Ishikawa (cell line): ENCODE measurements around the gene THEM5.

Experiments
- CEBPB ChIP-seq: IDR thresholded peaks from 2 replicates; pipeline ENCODE4 v1.6.1; 2012
- CREB1 ChIP-seq: IDR thresholded peaks from 2 replicates; pipeline ENCODE4 v1.6.1; 2012; ENCODE audit warnings: low read depth
- EP300 ChIP-seq: IDR thresholded peaks from 2 replicates; pipeline ENCODE4 v1.6.1; 2012; ENCODE audit warnings: borderline replicate concordance
- NFIC ChIP-seq: IDR thresholded peaks from 2 replicates; pipeline ENCODE4 v1.6.1; 2012
- RAD21 ChIP-seq: IDR thresholded peaks from 2 replicates; pipeline ENCODE4 v1.6.1; 2012; ENCODE audit warnings: low read depth
- TAF1 ChIP-seq: IDR thresholded peaks from 2 replicates; pipeline ENCODE4 v1.6.1; 2012; ENCODE audit warnings: low read depth, mild to moderate bottlenecking
- TCF12 ChIP-seq: IDR thresholded peaks from 2 replicates; pipeline ENCODE4 v1.6.1; 2012; ENCODE audit warnings: low read depth
- TEAD4 ChIP-seq: IDR thresholded peaks from 2 replicates; pipeline ENCODE4 v1.6.1; 2012
- YY1 ChIP-seq: IDR thresholded peaks from 2 replicates; pipeline ENCODE4 v1.6.1; 2012; ENCODE audit warnings: low read depth
- ZBTB7A ChIP-seq: IDR thresholded peaks from 2 replicates; pipeline ENCODE4 v1.6.1; 2012; ENCODE audit warnings: low read depth
- TF ChIP-seq, protein P1 (sequence below): IDR thresholded peaks from 2 replicates; pipeline ENCODE4 v1.6.1; 2012; ENCODE audit warnings: low read depth, mild to moderate bottlenecking
- TF ChIP-seq, protein P2 (sequence below): IDR thresholded peaks from 2 replicates; pipeline ENCODE4 v1.6.1; 2012
- TF ChIP-seq, protein P3 (sequence below): IDR thresholded peaks from 2 replicates; pipeline ENCODE4 v1.6.1; 2012

DNA sequence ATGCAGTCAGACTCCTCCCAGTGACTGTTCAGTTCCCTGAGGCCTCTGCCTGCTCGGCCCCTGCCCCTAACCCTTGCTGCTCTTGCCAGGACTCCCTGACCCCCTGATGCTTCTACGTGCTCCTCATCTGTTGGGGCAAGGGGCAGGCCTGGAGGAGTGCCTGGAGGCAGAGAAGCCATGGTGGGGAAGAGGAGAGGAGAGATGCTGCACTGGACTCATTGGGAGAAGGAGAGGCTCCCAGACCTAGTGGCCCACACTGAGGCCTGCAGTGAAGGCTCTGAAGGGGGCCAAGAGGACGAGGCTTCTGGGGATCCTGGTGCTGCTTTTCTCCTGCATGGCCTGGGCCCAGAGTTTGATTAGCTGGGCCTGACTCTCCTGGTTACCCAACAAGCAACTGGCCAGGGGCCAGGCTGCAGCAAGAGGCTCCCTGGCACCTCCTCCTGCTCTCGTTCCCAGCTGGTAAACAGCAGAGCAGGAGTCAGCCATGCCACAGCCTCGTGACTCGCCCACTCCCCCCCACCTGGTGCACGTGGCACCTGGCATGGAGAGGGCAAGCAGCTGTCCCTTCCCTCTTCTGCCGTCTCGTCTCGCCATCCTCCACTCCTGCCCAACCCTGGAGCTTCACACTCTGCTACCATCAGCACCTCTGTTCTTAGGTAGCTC, 21.1 kb downstream of the THEM5 start:
- TF ChIP-seq RAD21 (no peak), TEAD4 (no peak), ZBTB7A (no peak), NFIC (peak; percentile 82), TAF1 (no peak), EP300 (no peak), CREB1 (no peak), YY1 (peak; percentile 58; the same call in 1 of the 2 replicates), CEBPB (peak; percentile 74), TCF12 (0 out of 2 replicates have a peak, but pooled peaks have one; percentile 40)
- TF ChIP-seq, protein P1, sequence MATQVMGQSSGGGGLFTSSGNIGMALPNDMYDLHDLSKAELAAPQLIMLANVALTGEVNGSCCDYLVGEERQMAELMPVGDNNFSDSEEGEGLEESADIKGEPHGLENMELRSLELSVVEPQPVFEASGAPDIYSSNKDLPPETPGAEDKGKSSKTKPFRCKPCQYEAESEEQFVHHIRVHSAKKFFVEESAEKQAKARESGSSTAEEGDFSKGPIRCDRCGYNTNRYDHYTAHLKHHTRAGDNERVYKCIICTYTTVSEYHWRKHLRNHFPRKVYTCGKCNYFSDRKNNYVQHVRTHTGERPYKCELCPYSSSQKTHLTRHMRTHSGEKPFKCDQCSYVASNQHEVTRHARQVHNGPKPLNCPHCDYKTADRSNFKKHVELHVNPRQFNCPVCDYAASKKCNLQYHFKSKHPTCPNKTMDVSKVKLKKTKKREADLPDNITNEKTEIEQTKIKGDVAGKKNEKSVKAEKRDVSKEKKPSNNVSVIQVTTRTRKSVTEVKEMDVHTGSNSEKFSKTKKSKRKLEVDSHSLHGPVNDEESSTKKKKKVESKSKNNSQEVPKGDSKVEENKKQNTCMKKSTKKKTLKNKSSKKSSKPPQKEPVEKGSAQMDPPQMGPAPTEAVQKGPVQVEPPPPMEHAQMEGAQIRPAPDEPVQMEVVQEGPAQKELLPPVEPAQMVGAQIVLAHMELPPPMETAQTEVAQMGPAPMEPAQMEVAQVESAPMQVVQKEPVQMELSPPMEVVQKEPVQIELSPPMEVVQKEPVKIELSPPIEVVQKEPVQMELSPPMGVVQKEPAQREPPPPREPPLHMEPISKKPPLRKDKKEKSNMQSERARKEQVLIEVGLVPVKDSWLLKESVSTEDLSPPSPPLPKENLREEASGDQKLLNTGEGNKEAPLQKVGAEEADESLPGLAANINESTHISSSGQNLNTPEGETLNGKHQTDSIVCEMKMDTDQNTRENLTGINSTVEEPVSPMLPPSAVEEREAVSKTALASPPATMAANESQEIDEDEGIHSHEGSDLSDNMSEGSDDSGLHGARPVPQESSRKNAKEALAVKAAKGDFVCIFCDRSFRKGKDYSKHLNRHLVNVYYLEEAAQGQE, result no peak
- TF ChIP-seq, protein P2, sequence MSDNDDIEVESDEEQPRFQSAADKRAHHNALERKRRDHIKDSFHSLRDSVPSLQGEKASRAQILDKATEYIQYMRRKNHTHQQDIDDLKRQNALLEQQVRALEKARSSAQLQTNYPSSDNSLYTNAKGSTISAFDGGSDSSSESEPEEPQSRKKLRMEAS, result peak; percentile 98
- TF ChIP-seq, protein P3, sequence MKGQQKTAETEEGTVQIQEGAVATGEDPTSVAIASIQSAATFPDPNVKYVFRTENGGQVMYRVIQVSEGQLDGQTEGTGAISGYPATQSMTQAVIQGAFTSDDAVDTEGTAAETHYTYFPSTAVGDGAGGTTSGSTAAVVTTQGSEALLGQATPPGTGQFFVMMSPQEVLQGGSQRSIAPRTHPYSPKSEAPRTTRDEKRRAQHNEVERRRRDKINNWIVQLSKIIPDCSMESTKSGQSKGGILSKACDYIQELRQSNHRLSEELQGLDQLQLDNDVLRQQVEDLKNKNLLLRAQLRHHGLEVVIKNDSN, result peak; percentile 74
